Neural progenitor cell (in vitro differentiated cells): ENCODE data around the gene FAM114A2. TPM values are rescaled to one million over a fixed set of nuclear protein-coding genes. Genes with fewer than 3 reads are reported as not detected.

Experiments
- DNase-seq: peaks from one replicate; pipeline ENCODE4 v3.0.0-alpha.2; 2016; ENCODE audit warnings: low spot score
- H2AFZ ChIP-seq: fragments of 200-600 bp; sonication (generic); replicated peaks from 2 replicates; pipeline ENCODE4 v1.6.1; 2016; ENCODE audit warnings: antibody characterized with exemption
- H3F3A ChIP-seq: fragments of 200-600 bp; sonication (generic); 2 replicates; pipeline ENCODE4 v1.6.1; 2016; ENCODE audit warnings: antibody characterized with exemption, low read depth
- H3K27ac ChIP-seq: fragments of 200-600 bp; sonication (generic); 2 replicates; pipeline ENCODE4 v1.5.1; 2016; ENCODE audit warnings: mild to moderate bottlenecking
- H3K27me3 ChIP-seq: fragments of 200-600 bp; sonication (generic); 2 replicates; pipeline ENCODE4 v1.6.1; 2016; ENCODE audit warnings: mild to moderate bottlenecking, moderate library complexity
- H3K36me3 ChIP-seq: fragments of 200-600 bp; sonication (generic); 2 replicates; pipeline ENCODE4 v1.5.1; 2016
- H3K4me1 ChIP-seq: fragments of 200-600 bp; sonication (generic); 2 replicates; pipeline ENCODE4 v1.6.1; 2016; ENCODE audit warnings: mixed run types
- H3K4me2 ChIP-seq: fragments of 200-600 bp; sonication (generic); 2 replicates; pipeline ENCODE4 v1.6.1; 2016
- H3K4me3 ChIP-seq: fragments of 200-600 bp; sonication (generic); 2 replicates; pipeline ENCODE4 v1.5.1; 2016
- H3K79me2 ChIP-seq: fragments of 200-600 bp; sonication (generic); 2 replicates; pipeline ENCODE4 v1.6.1; 2016; ENCODE audit warnings: low read depth
- H3K9ac ChIP-seq: fragments of 200-600 bp; sonication (generic); 2 replicates; pipeline ENCODE4 v1.6.1; 2016
- H3K9me3 ChIP-seq: fragments of 200-600 bp; sonication (generic); 2 replicates; pipeline ENCODE4 v1.5.1; 2016; ENCODE audit warnings: low read depth
- H4K20me1 ChIP-seq: fragments of 200-600 bp; sonication (generic); 2 replicates; pipeline ENCODE4 v1.6.1; 2016; ENCODE audit warnings: low read depth
- H3K27ac Mint-ChIP-seq: 3 replicates; pipeline ENCODE4 v1.8.0; 2021; ENCODE audit warnings: mixed read lengths
- H3K27me3 Mint-ChIP-seq: 2 replicates; pipeline ENCODE4 v1.8.0; 2022; ENCODE audit warnings: low read depth, mild to moderate bottlenecking, inconsistent platforms, moderate library complexity, mixed read lengths; ENCODE audit not compliant: insufficient read depth
- H3K36me3 Mint-ChIP-seq: 3 replicates; pipeline ENCODE4 v1.8.0; 2021; ENCODE audit warnings: mixed read lengths
- H3K4me1 Mint-ChIP-seq: 3 replicates; pipeline ENCODE4 v1.8.0; 2021; ENCODE audit warnings: mixed read lengths
- H3K4me3 Mint-ChIP-seq: 3 replicates; pipeline ENCODE4 v1.8.0; 2021; ENCODE audit warnings: mild to moderate bottlenecking, moderate library complexity, mixed read lengths
- H3K9me3 Mint-ChIP-seq: 3 replicates; pipeline ENCODE4 v1.8.0; 2020; ENCODE audit warnings: mixed read lengths
- CTCF ChIP-seq: fragments of 200-600 bp; sonication (generic); IDR thresholded peaks from 2 replicates; pipeline ENCODE4 v1.5.1; 2017; ENCODE audit warnings: antibody characterized with exemption, mild to moderate bottlenecking
- EZH2 ChIP-seq: fragments of 200-600 bp; sonication (generic); IDR thresholded peaks from 2 replicates; pipeline ENCODE4 v1.6.1; 2017; ENCODE audit warnings: antibody characterized with exemption, mild to moderate bottlenecking, moderate library complexity
- EZH2phosphoT487 ChIP-seq: fragments of 200-600 bp; sonication (generic); IDR thresholded peaks from 2 replicates; pipeline ENCODE4 v1.6.1; 2017; ENCODE audit warnings: antibody characterized with exemption
- total RNA-seq: library from RNA; depleted of rRNA; stranded (reverse); fragments of >200 nt; gene quantifications from 2 replicates; pipeline ENCODE4 v1.2.3, GENCODE V29; 2015; ENCODE audit warnings: low replicate concordance

FAM114A2 gene
- total RNA-seq, 1 donor from 2014 or later: 13.2 TPM

GRCh38 chr5:154042766-154043165 is 4.1 kb upstream of the FAM114A2 start:
- Mint-ChIP-seq H3K4me3 (no peak overlapping the region), H3K27ac (no peak overlapping the region), H3K9me3 (no peaks in the 10 kb centered on the region), H3K4me1 (peaks cover 12% of the 10 kb centered on the region), H3K27me3 (no peaks in the 10 kb centered on the region), H3K36me3 (no peaks in the 10 kb centered on the region)
- no peak overlapping the region for H3K9ac ChIP-seq
- peaks cover 24% of the 10 kb centered on the region for H3K79me2 ChIP-seq
- no peaks in the 10 kb centered on the region for H3K36me3 ChIP-seq
- no peak overlapping the region for H3K4me3 ChIP-seq
- H3K27me3 ChIP-seq: no peaks in the 10 kb centered on the region
- H4K20me1 ChIP-seq: peaks cover 31% of the 10 kb centered on the region
- TF ChIP-seq EZH2phosphoT487 (no peak), EZH2 (no peak), CTCF (no peak)
- H3F3A ChIP-seq: peaks cover 8% of the 10 kb centered on the region
- no peak for DNase-seq
- H3K4me2 ChIP-seq: no peak overlapping the region
- no peak overlapping the region for H3K27ac ChIP-seq
- H2AFZ ChIP-seq: no peak overlapping the region
- H3K4me1 ChIP-seq: peaks cover 8% of the 10 kb centered on the region
- H3K9me3 ChIP-seq: no peaks in the 10 kb centered on the region

- Mint-ChIP-seq H3K4me1 (peaks cover 16% of the 10 kb centered on the region), H3K36me3 (no peaks in the 10 kb centered on the region), H3K27ac (no peak overlapping the region), H3K4me3 (peak overlapping the region; percentile 96), H3K9me3 (no peaks in the 10 kb centered on the region), H3K27me3 (no peaks in the 10 kb centered on the region)
- Histone ChIP-seq H3F3A (peaks cover 13% of the 10 kb centered on the region), H2AFZ (peak overlapping the region; percentile 30), H3K9me3 (no peaks in the 10 kb centered on the region), H3K27ac (no peak overlapping the region), H3K4me2 (peak overlapping the region; percentile 88), H4K20me1 (peaks cover 21% of the 10 kb centered on the region), H3K27me3 (no peaks in the 10 kb centered on the region), H3K36me3 (no peaks in the 10 kb centered on the region), H3K4me3 (peak overlapping the region; percentile 80), H3K4me1 (peaks cover 10% of the 10 kb centered on the region), H3K9ac (peak overlapping the region; percentile 65), H3K79me2 (peaks cover 25% of the 10 kb centered on the region)
- TF ChIP-seq EZH2 (no peak), EZH2phosphoT487 (no peak), CTCF (no peak)
- DNase-seq: no peak
Observed at GRCh38 chr5:154039458-154039829, 734 bp upstream of the FAM114A2 start.

- Histone ChIP-seq H3K9me3 (no peaks in the 10 kb centered on the region), H3K4me1 (peaks cover 10% of the 10 kb centered on the region), H3K27me3 (no peaks in the 10 kb centered on the region), H2AFZ (peak overlapping the region; percentile 30), H3K27ac (no peak overlapping the region), H3K36me3 (no peaks in the 10 kb centered on the region), H3K4me2 (peak overlapping the region; percentile 88), H3K9ac (peak overlapping the region; percentile 65), H3K79me2 (peaks cover 25% of the 10 kb centered on the region), H3F3A (peaks cover 13% of the 10 kb centered on the region), H4K20me1 (peaks cover 15% of the 10 kb centered on the region), H3K4me3 (peak overlapping the region; percentile 80)
- TF ChIP-seq EZH2 (no peak), CTCF (no peak), EZH2phosphoT487 (no peak)
- DNase-seq: no peak
- H3K27me3 Mint-ChIP-seq: no peaks in the 10 kb centered on the region
- H3K27ac Mint-ChIP-seq: peak overlapping the region; percentile 74
- H3K4me3 Mint-ChIP-seq: peak overlapping the region; percentile 96
- no peaks in the 10 kb centered on the region for H3K36me3 Mint-ChIP-seq
- H3K9me3 Mint-ChIP-seq: no peaks in the 10 kb centered on the region
- H3K4me1 Mint-ChIP-seq: peaks cover 16% of the 10 kb centered on the region
Observed at GRCh38 chr5:154038261-154038706, 426 bp downstream of the FAM114A2 start.
